Keratinocyte (primary cell): Measurements from ENCODE around the gene SMLR1. TPM values are rescaled to one million over a fixed set of nuclear protein-coding genes. Genes with fewer than 3 reads are reported as not detected.

Experiments used
- DNase-seq: peaks from one replicate; pipeline ENCODE4 v3.0.0-alpha.2; 2011; ENCODE audit warnings: low read depth, missing footprints, low spot score
- FAIRE-seq: peaks from 2 replicates; lab custom pipeline; 2011; peaks lifted over from hg19 to GRCh38; lab: Jason Lieb, UNC
- H2AFZ ChIP-seq: 2 replicates; pipeline ENCODE4 v1.6.0; 2012; ENCODE audit warnings: low read length, control low read depth, inconsistent platforms; ENCODE audit not compliant: control insufficient read depth
- H3K27ac ChIP-seq: 2 replicates; pipeline ENCODE4 v1.5.1; 2011; ENCODE audit warnings: low read length; ENCODE audit not compliant: control insufficient read depth, insufficient read depth
- H3K27me3 ChIP-seq: 3 replicates; pipeline ENCODE4 v1.6.0; 2011; ENCODE audit warnings: low read length; ENCODE audit not compliant: control insufficient read depth, insufficient read depth; ENCODE audit errors: extremely low read depth
- H3K36me3 ChIP-seq, 2 experiments: 2 replicates in 1 of 2; 3 replicates in 1 of 2; pipeline ENCODE4 v1.5.1; 2011; ENCODE audit warnings: low read length in 2 of 2, mild to moderate bottlenecking in 1 of 2; ENCODE audit not compliant: control insufficient read depth in 2 of 2, insufficient read depth in 2 of 2; ENCODE audit errors: extremely low read depth in 1 of 2
- H3K4me1 ChIP-seq: 3 replicates; pipeline ENCODE4 v1.5.1; 2011; ENCODE audit warnings: low read length; ENCODE audit not compliant: control insufficient read depth, insufficient read depth; ENCODE audit errors: extremely low read depth
- H3K4me2 ChIP-seq: 3 replicates; pipeline ENCODE4 v1.6.0; 2011; ENCODE audit warnings: low read depth, low read length; ENCODE audit not compliant: control insufficient read depth, insufficient read depth; ENCODE audit errors: extremely low read depth
- H3K4me3 ChIP-seq, 3 experiments: fragments of 200-600 bp in 1 of 3; sonication (generic) in 1 of 3; 2 replicates in 2 of 3; 3 replicates in 1 of 3; pipeline ENCODE4 v1.5.1; 2011 to 2016; ENCODE audit warnings: low read length in 3 of 3, mild to moderate bottlenecking in 3 of 3, control low read depth in 2 of 3, inconsistent platforms in 1 of 3, low read depth in 1 of 3, mixed read lengths in 1 of 3, mixed run types in 1 of 3, moderate library complexity in 1 of 3; ENCODE audit not compliant: control insufficient read depth in 2 of 3, insufficient read depth in 2 of 3; ENCODE audit errors: extremely low read depth in 1 of 3
- H3K79me2 ChIP-seq: 2 replicates; pipeline ENCODE4 v1.6.0; 2012; ENCODE audit warnings: low read length; ENCODE audit not compliant: control insufficient read depth, insufficient read depth
- H3K9ac ChIP-seq: 3 replicates; pipeline ENCODE4 v1.6.0; 2011; ENCODE audit warnings: low read length; ENCODE audit not compliant: control insufficient read depth, insufficient read depth; ENCODE audit errors: extremely low read depth
- H3K9me1 ChIP-seq: 3 replicates; pipeline ENCODE4 v1.6.0; 2011; ENCODE audit warnings: low read length; ENCODE audit not compliant: control insufficient read depth, insufficient read depth; ENCODE audit errors: extremely low read depth
- H3K9me3 ChIP-seq: 2 replicates; pipeline ENCODE4 v1.5.1; 2012; ENCODE audit warnings: low read depth, low read length; ENCODE audit not compliant: control insufficient read depth
- H4K20me1 ChIP-seq: 3 replicates; pipeline ENCODE4 v1.6.0; 2011; ENCODE audit warnings: low read length; ENCODE audit not compliant: control insufficient read depth, insufficient read depth; ENCODE audit errors: extremely low read depth
- EZH2 ChIP-seq: IDR thresholded peaks from one replicate; pipeline ENCODE4 v1.6.1; 2012; ENCODE audit warnings: inconsistent platforms, mild to moderate bottlenecking, low read length, moderate library complexity
- dilution Hi-C: fragments of 300-500 bp; cut with MboI; formaldehyde crosslinking; loops from one replicate; pipeline ENCODE4 v1.7.0; 2020; ENCODE audit warnings: low sequenced_read_pairs; ENCODE audit not compliant: extremely low pct_ligation_motif_present
- polyA plus RNA-seq, 5 experiments: library from polyadenylated mRNA; depleted of rRNA in 3 of 5; stranded (reverse) in 3 of 5; stranded (forward) in 1 of 5; unstranded in 1 of 5; fragments of >200 nt; gene quantifications; 1 replicate in 1 of 5; 2 replicates in 3 of 5; 3 replicates in 1 of 5; pipeline versions ENCODE4 v1.2.1 to v1.2.3, GENCODE V29; 2011 to 2012; ENCODE audit warnings: missing spikeins in 2 of 5, low read depth in 1 of 5, low replicate concordance in 1 of 5
- TF ChIP-seq, protein P1 (sequence below), 3 experiments: IDR thresholded peaks in 1 of 3; conservative IDR thresholded peaks in 1 of 3; optimal IDR thresholded peaks in 1 of 3; 2 replicates in 2 of 3; 3 replicates in 1 of 3; pipeline versions ENCODE3 to v1.5.1; 2011; ENCODE audit warnings: low read length in 3 of 3, mild to moderate bottlenecking in 3 of 3, moderate library complexity in 2 of 3, control low read depth in 1 of 3, inconsistent platforms in 1 of 3; ENCODE audit not compliant: insufficient read depth in 2 of 3; ENCODE audit errors: extremely low read depth in 1 of 3

Gene SMLR1
- polyA plus RNA-seq, 1 donor (not counting 4 experiments of a cell fraction or from before 2014, with no cell fraction given), result not detected

DNA sequence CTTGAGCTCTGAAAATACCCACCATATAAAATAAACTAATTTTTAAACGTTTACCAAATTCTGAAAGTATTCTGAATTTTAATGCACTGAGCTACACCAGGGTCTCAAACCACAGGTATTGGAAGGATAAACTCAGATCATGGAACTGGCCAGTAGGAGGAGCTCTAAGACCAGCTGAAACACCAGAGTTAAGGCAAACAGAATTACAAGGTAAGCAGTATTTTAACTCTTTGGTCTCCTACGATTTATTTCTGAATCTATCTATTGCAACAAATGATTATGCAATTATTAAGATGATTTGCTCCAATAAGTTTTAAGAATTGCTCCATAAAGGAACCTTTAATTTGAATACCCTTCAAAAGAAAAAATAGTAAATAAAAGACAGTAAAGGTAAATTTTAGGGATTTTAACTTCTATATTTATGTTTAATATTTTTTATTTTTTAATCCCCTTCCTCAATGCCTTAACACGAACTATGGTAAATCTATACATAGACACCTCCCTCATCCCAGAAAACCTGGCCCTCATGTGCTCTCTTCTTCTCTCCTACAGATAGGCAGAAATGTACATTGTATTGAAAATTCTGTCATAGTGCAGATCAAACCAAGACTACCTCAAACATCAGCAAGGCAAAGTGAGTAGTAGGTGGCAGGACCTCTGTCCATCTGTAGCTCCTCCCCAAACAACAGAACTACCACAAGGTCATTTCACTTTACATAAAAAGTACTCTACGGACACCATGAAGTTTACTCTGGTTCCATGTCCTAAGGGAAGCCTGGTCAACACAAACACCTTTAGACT, 58.4 kb downstream of the SMLR1 start:
- H3K4me2 ChIP-seq, result no peak overlapping the region
- no peaks in the 10 kb centered on the region for H3K9me3 ChIP-seq
- no peaks in the 10 kb centered on the region for H3K9me1 ChIP-seq
- no peak for TF ChIP-seq EZH2
- TF ChIP-seq, protein P1, sequence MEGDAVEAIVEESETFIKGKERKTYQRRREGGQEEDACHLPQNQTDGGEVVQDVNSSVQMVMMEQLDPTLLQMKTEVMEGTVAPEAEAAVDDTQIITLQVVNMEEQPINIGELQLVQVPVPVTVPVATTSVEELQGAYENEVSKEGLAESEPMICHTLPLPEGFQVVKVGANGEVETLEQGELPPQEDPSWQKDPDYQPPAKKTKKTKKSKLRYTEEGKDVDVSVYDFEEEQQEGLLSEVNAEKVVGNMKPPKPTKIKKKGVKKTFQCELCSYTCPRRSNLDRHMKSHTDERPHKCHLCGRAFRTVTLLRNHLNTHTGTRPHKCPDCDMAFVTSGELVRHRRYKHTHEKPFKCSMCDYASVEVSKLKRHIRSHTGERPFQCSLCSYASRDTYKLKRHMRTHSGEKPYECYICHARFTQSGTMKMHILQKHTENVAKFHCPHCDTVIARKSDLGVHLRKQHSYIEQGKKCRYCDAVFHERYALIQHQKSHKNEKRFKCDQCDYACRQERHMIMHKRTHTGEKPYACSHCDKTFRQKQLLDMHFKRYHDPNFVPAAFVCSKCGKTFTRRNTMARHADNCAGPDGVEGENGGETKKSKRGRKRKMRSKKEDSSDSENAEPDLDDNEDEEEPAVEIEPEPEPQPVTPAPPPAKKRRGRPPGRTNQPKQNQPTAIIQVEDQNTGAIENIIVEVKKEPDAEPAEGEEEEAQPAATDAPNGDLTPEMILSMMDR (optimal IDR thresholded peaks at IDR 0.05 in 1 of 3, IDR thresholded peaks at IDR 0.05 in 1 of 3, conservative IDR thresholded peaks at IDR 0.05 in 1 of 3; ENCODE audit: extremely low read depth in 1 of 3, insufficient read depth in 2 of 3, low read length in 3 of 3), result peak; percentile 67 to 82 (median 71)
- H2AFZ ChIP-seq, result no peak overlapping the region
- no peaks in the 10 kb centered on the region for H3K4me1 ChIP-seq
- H3K27me3 ChIP-seq, result no peaks in the 10 kb centered on the region
- H3K9ac ChIP-seq, result no peak overlapping the region
- no peaks in the 10 kb centered on the region for H3K36me3 ChIP-seq
- peak; percentile 48 for DNase-seq
- dilution Hi-C loops, result no loop called here
- H3K4me3 ChIP-seq, result no peak overlapping the region
- no peaks in the 10 kb centered on the region for H3K79me2 ChIP-seq
- H4K20me1 ChIP-seq, result no peaks in the 10 kb centered on the region
- H3K27ac ChIP-seq, result no peak overlapping the region
- peak; percentile 91 for FAIRE-seq

Other genes with a start within 250 kb of the SMLR1 start
- gene EPB41L2, start 235.8 kb downstream of the SMLR1 start, polyA plus RNA-seq, result 9.7 to 23.8 TPM (median 22.0 TPM) in 3 replicates